ENCODE data around the gene SLC9C2. TPM values are rescaled to one million over a fixed set of nuclear protein-coding genes. Genes with fewer than 3 reads are reported as not detected.
"Not testable (repeated sequence)": the region's sequence is repeated elsewhere in the genome, so short reads cannot be mapped to it uniquely, and the experiment has no call there.

Gene SLC9C2
- total RNA-seq, 1 experiment from 2014 or later: not detected

GRCh38 chr1:173495609-173496267 is 107.1 kb downstream of the SLC9C2 start:
- Histone ChIP-seq H3K9me3 (replicated peaks) (0 out of 2 replicates have a peak, but pooled peaks cover 2% of the 10 kb centered on the region), H3K27me3 (no peaks in the 10 kb centered on the region), H3K4me1 (no peaks in the 10 kb centered on the region), H3K36me3 (no peaks in the 10 kb centered on the region), H3K27ac (no peak overlapping the region), H3K4me3 (no peak overlapping the region)
- no peak for DNase-seq

- not testable (repeated sequence) for H3K27ac ChIP-seq; H3K4me1 ChIP-seq; H3K4me3 ChIP-seq; DNase-seq; H3K9me3 ChIP-seq (replicated peaks); H3K27me3 ChIP-seq
- peaks cover 13% of the 10 kb centered on the region for H3K36me3 ChIP-seq
These were observed 109.7 kb downstream of the SLC9C2 start for GRCh38 chr1:173493125-173493524.

GRCh38 chr1:173491508-173491907 is 111.4 kb downstream of the SLC9C2 start:
- no peak overlapping the region for H3K27ac ChIP-seq
- H3K36me3 ChIP-seq: peaks cover 28% of the 10 kb centered on the region
- H3K9me3 ChIP-seq (replicated peaks): 0 out of 2 replicates have a peak, but pooled peaks cover 2% of the 10 kb centered on the region
- H3K4me3 ChIP-seq: no peak overlapping the region
- H3K4me1 ChIP-seq: no peaks in the 10 kb centered on the region
- DNase-seq: no peak
- no peaks in the 10 kb centered on the region for H3K27me3 ChIP-seq

GRCh38 chr1:173489929-173490328 is 112.9 kb downstream of the SLC9C2 start:
- peaks cover 44% of the 10 kb centered on the region for H3K36me3 ChIP-seq
- no peaks in the 10 kb centered on the region for H3K27me3 ChIP-seq
- no peak overlapping the region for H3K4me3 ChIP-seq
- no peaks in the 10 kb centered on the region for H3K4me1 ChIP-seq
- DNase-seq: no peak
- H3K9me3 ChIP-seq (replicated peaks): 0 out of 2 replicates have a peak, but pooled peaks cover 2% of the 10 kb centered on the region
- H3K27ac ChIP-seq: no peak overlapping the region

GRCh38 chr1:173489149-173489600 is 113.7 kb downstream of the SLC9C2 start:
- H3K36me3 ChIP-seq: peaks cover 50% of the 10 kb centered on the region
- no peaks in the 10 kb centered on the region for H3K27me3 ChIP-seq
- H3K27ac ChIP-seq: no peak overlapping the region
- 0 out of 2 replicates have a peak, but pooled peaks cover 2% of the 10 kb centered on the region for H3K9me3 ChIP-seq (replicated peaks)
- H3K4me3 ChIP-seq: no peak overlapping the region
- no peaks in the 10 kb centered on the region for H3K4me1 ChIP-seq
- no peak for DNase-seq

GRCh38 chr1:173488001-173488400 is 114.9 kb downstream of the SLC9C2 start:
- Histone ChIP-seq H3K4me3 (no peak overlapping the region), H3K9me3 (replicated peaks) (no peaks in the 10 kb centered on the region), H3K4me1 (no peaks in the 10 kb centered on the region), H3K27me3 (no peaks in the 10 kb centered on the region), H3K27ac (no peak overlapping the region), H3K36me3 (peaks cover 58% of the 10 kb centered on the region)
- no peak for DNase-seq

GRCh38 chr1:173485401-173485800 is 117.5 kb downstream of the SLC9C2 start:
- Histone ChIP-seq H3K27me3 (no peaks in the 10 kb centered on the region), H3K4me3 (no peak overlapping the region), H3K4me1 (no peaks in the 10 kb centered on the region), H3K36me3 (peaks cover 84% of the 10 kb centered on the region), H3K27ac (no peak overlapping the region), H3K9me3 (replicated peaks) (no peaks in the 10 kb centered on the region)
- no peak for DNase-seq

- no peak overlapping the region for H3K4me3 ChIP-seq
- no peak overlapping the region for H3K27ac ChIP-seq
- H3K4me1 ChIP-seq: 0 out of 2 replicates have a peak, but pooled peaks cover under 1% of the 10 kb centered on the region
- no peaks in the 10 kb centered on the region for H3K27me3 ChIP-seq
- no peaks in the 10 kb centered on the region for H3K9me3 ChIP-seq (replicated peaks)
- no peak for DNase-seq
- H3K36me3 ChIP-seq: peaks cover 92% of the 10 kb centered on the region
These were observed 118.6 kb downstream of the SLC9C2 start for GRCh38 chr1:173484276-173484675.

GRCh38 chr1:173482683-173483082 is 120.2 kb downstream of the SLC9C2 start:
- Histone ChIP-seq H3K4me3 (no peak overlapping the region), H3K4me1 (peaks cover 8% of the 10 kb centered on the region; the same call in 1 of the 2 replicates), H3K27me3 (no peaks in the 10 kb centered on the region), H3K27ac (no peak overlapping the region), H3K36me3 (peaks cover 82% of the 10 kb centered on the region), H3K9me3 (replicated peaks) (no peaks in the 10 kb centered on the region)
- no peak for DNase-seq

- Histone ChIP-seq H3K36me3 (peaks cover 72% of the 10 kb centered on the region), H3K9me3 (replicated peaks) (no peaks in the 10 kb centered on the region), H3K4me3 (no peak overlapping the region)
These were observed 121.6 kb downstream of the SLC9C2 start for GRCh38 chr1:173481195-173481772.

GRCh38 chr1:173479649-173480048 is 123.2 kb downstream of the SLC9C2 start:
- peaks cover 56% of the 10 kb centered on the region for H3K36me3 ChIP-seq
- H3K4me3 ChIP-seq: no peak overlapping the region
- peaks cover 19% of the 10 kb centered on the region for H3K4me1 ChIP-seq
- no peaks in the 10 kb centered on the region for H3K27me3 ChIP-seq
- H3K9me3 ChIP-seq (replicated peaks): no peaks in the 10 kb centered on the region
- no peak for DNase-seq
- H3K27ac ChIP-seq: no peak overlapping the region

More at GRCh38 chr1:173481195-173481772, 121.6 kb downstream of the SLC9C2 start:
- DNase-seq: no peak
- Histone ChIP-seq H3K27ac (no peak overlapping the region), H3K27me3 (no peaks in the 10 kb centered on the region), H3K4me1 (peaks cover 8% of the 10 kb centered on the region; the same call in 1 of the 2 replicates)

- Histone ChIP-seq H3K9me3 (replicated peaks) (no peaks in the 10 kb centered on the region), H3K27ac (peak overlapping the region; percentile 98), H3K4me3 (peak overlapping the region; percentile 100), H3K4me1 (peaks cover 30% of the 10 kb centered on the region), H3K36me3 (peaks cover 46% of the 10 kb centered on the region), H3K27me3 (no peaks in the 10 kb centered on the region)
- DNase-seq: peak; percentile 20 to 68
These were observed 124.7 kb downstream of the SLC9C2 start for GRCh38 chr1:173478094-173478674.

- Histone ChIP-seq H3K4me1 (peaks cover 30% of the 10 kb centered on the region), H3K36me3 (peaks cover 39% of the 10 kb centered on the region), H3K27ac (peak within 1 kb of the TSS; percentile 98), H3K27me3 (no peaks in the 10 kb centered on the region), H3K4me3 (peak within 1 kb of the TSS; percentile 100), H3K9me3 (replicated peaks) (no peaks in the 10 kb centered on the region)
- DNase-seq: peak in 1 of 2 experiments; percentile 83
These were observed 125.4 kb downstream of the SLC9C2 start, which contains the start of gene PRDX6 for GRCh38 chr1:173477286-173478093. PRDX6 (plus strand) TSS chr1:173477335; CDS start chr1:173477398, 63 bp downstream.

- Histone ChIP-seq H3K27ac (peak overlapping the region; percentile 98), H3K9me3 (replicated peaks) (peaks cover 4% of the 10 kb centered on the region; the same call in 1 of the 2 replicates)
- peak; percentile 88 to 91 for DNase-seq
These were observed 126.1 kb downstream of the SLC9C2 start for GRCh38 chr1:173476665-173477285.

More at GRCh38 chr1:173476665-173477285, 126.1 kb downstream of the SLC9C2 start:
- H3K27me3 ChIP-seq: no peaks in the 10 kb centered on the region
- peak overlapping the region; percentile 100 for H3K4me3 ChIP-seq
- peaks cover 30% of the 10 kb centered on the region for H3K4me1 ChIP-seq
- peaks cover 32% of the 10 kb centered on the region for H3K36me3 ChIP-seq

All from SJCRH30 (cell line).